Measurements from ENCODE around the gene FTCD.
"Not testable (repeated sequence)": the region's sequence is repeated elsewhere in the genome, so short reads cannot be mapped to it uniquely, and the experiment has no call there.

FTCD gene

GRCh38 chr21:46151989-46152926 is 3.1 kb downstream of the FTCD start:
- DNase-seq: peak; percentile 46

GRCh38 chr21:46151261-46151988 is 4.0 kb downstream of the FTCD start:
- peak; percentile 26 for DNase-seq

- peak; percentile 29 for DNase-seq
Measured at GRCh38 chr21:46150491-46151121, 4.8 kb downstream of the FTCD start.

- DNase-seq: peak; percentile 40
Measured at GRCh38 chr21:46150073-46150472, 5.3 kb downstream of the FTCD start.

GRCh38 chr21:46149205-46149901 is 6.0 kb downstream of the FTCD start:
- no peak for DNase-seq

- no peak for DNase-seq
Measured at GRCh38 chr21:46148106-46148505, 7.3 kb downstream of the FTCD start.

- DNase-seq: peak; percentile 19
Measured at GRCh38 chr21:46147429-46147828, 8.0 kb downstream of the FTCD start.

- peak; percentile 35 for DNase-seq
Measured at GRCh38 chr21:46146856-46147255, 8.5 kb downstream of the FTCD start.

- peak; percentile 36 for DNase-seq
Measured at GRCh38 chr21:46145840-46146691, 9.3 kb downstream of the FTCD start.

GRCh38 chr21:46145159-46145839 is 10.1 kb downstream of the FTCD start:
- no peak for DNase-seq

- DNase-seq: no peak
Measured at GRCh38 chr21:46144464-46145070, 10.8 kb downstream of the FTCD start.

GRCh38 chr21:46142582-46143473 is 12.6 kb downstream of the FTCD start:
- no peak for DNase-seq

- DNase-seq: no peak
Measured at GRCh38 chr21:46141767-46142581, 13.4 kb downstream of the FTCD start.

GRCh38 chr21:46140352-46141003 is 14.9 kb downstream of the FTCD start:
- DNase-seq: not testable (repeated sequence)

- DNase-seq: no peak
Measured at GRCh38 chr21:46139686-46140085, 15.7 kb downstream of the FTCD start.

GRCh38 chr21:46138383-46138970 is 16.9 kb downstream of the FTCD start:
- no peak for DNase-seq

GRCh38 chr21:46137908-46138307 is 17.5 kb downstream of the FTCD start:
- DNase-seq: no peak

All from right forelimb (tissue), 1 donor.